ENCODE measurements around the gene DOCK3.

DOCK3 gene

GRCh38 chr3:51002495-51002894 lies 327.8 kb downstream of the DOCK3 start:
- CTCF ChIA-PET: interaction anchor here (1.0 to 1.5 kb wide), 3 partner anchors 10 to 35 kb away, joined by 3 read pairs; no protein-coding TSS in a partner anchor
- POLR2A ChIA-PET: no interaction called here
- no peak for DNase-seq (ENCODE audit: extremely low spot score)
- no peak for TF ChIP-seq CTCF (IDR thresholded peaks at IDR 0.05; ENCODE audit: control extremely low read depth, extremely low read depth, low read depth, missing control alignments)

- DNase-seq (ENCODE audit: extremely low spot score): no peak
- POLR2A ChIA-PET: no interaction called here
- TF ChIP-seq CTCF (IDR thresholded peaks at IDR 0.05; ENCODE audit: control extremely low read depth, extremely low read depth, low read depth, missing control alignments): no peak
- CTCF ChIA-PET: no interaction called here
Measured at GRCh38 chr3:51004235-51004634, 329.5 kb downstream of the DOCK3 start.

- no peak for DNase-seq (ENCODE audit: extremely low spot score)
- ChIA-PET POLR2A (no interaction called here), CTCF (interaction anchor here (1.5 kb wide), 1 partner anchor 52 kb away, joined by 3 read pairs; no protein-coding TSS in a partner anchor)
Measured at GRCh38 chr3:51024121-51024520, 349.4 kb downstream of the DOCK3 start.

GRCh38 chr3:51024765-51025632 lies 350.3 kb downstream of the DOCK3 start:
- ChIA-PET CTCF (interaction anchor here (1.5 kb wide), 1 partner anchor 53 kb away, joined by 3 read pairs; no protein-coding TSS in a partner anchor), POLR2A (no interaction called here)
- no peak for DNase-seq (ENCODE audit: extremely low spot score)
- TF ChIP-seq CTCF (IDR thresholded peaks at IDR 0.05; ENCODE audit: control extremely low read depth, extremely low read depth, low read depth, missing control alignments): no peak

More at GRCh38 chr3:51024121-51024520, 349.4 kb downstream of the DOCK3 start:
- TF ChIP-seq CTCF (IDR thresholded peaks at IDR 0.05; ENCODE audit: control extremely low read depth, extremely low read depth, low read depth, missing control alignments): no peak

GRCh38 chr3:51031666-51032065 lies 356.9 kb downstream of the DOCK3 start:
- CTCF ChIA-PET: no interaction called here
- POLR2A ChIA-PET: no interaction called here
- TF ChIP-seq CTCF (IDR thresholded peaks at IDR 0.05; ENCODE audit: control extremely low read depth, extremely low read depth, low read depth, missing control alignments): no peak
- no peak for DNase-seq (ENCODE audit: extremely low spot score)

GRCh38 chr3:51035630-51036029 lies 360.9 kb downstream of the DOCK3 start:
- ChIA-PET CTCF (no interaction called here), POLR2A (no interaction called here)
- no peak for DNase-seq (ENCODE audit: extremely low spot score)

More at GRCh38 chr3:51035630-51036029, 360.9 kb downstream of the DOCK3 start:
- no peak for TF ChIP-seq CTCF (IDR thresholded peaks at IDR 0.05; ENCODE audit: control extremely low read depth, extremely low read depth, low read depth, missing control alignments)
